Iris pigment epithelial cell (primary cell): ENCODE results near the gene ZBP1.

ENCODE experiments used
- DNase-seq: peaks from one replicate; pipeline ENCODE4 v3.0.0-alpha.2; 2011; ENCODE audit warnings: low read depth

ZBP1 gene

GRCh38 chr20:57618091-57618763, 2.0 kb downstream of the ZBP1 start:
- no peak for DNase-seq

- no peak for DNase-seq
Observed at GRCh38 chr20:57617079-57617795, 3.0 kb downstream of the ZBP1 start.

- no peak for DNase-seq
Observed at GRCh38 chr20:57616143-57616951, 3.9 kb downstream of the ZBP1 start.

- no peak for DNase-seq
Observed at GRCh38 chr20:57615445-57615811, 4.8 kb downstream of the ZBP1 start.

GRCh38 chr20:57614490-57615444, 5.5 kb downstream of the ZBP1 start:
- no peak for DNase-seq

- no peak for DNase-seq
Observed at GRCh38 chr20:57613481-57613921, 6.7 kb downstream of the ZBP1 start.

- no peak for DNase-seq
Observed at GRCh38 chr20:57612916-57613315, 7.3 kb downstream of the ZBP1 start.

- no peak for DNase-seq
Observed at GRCh38 chr20:57612436-57612835, 7.8 kb downstream of the ZBP1 start.

GRCh38 chr20:57611586-57612311, 8.5 kb downstream of the ZBP1 start:
- DNase-seq, result no peak

GRCh38 chr20:57610261-57610952, 9.8 kb downstream of the ZBP1 start:
- DNase-seq, result no peak

GRCh38 chr20:57609842-57610167, 10.4 kb downstream of the ZBP1 start:
- DNase-seq, result no peak

GRCh38 chr20:57609086-57609841, 11.0 kb downstream of the ZBP1 start:
- DNase-seq, result no peak

- no peak for DNase-seq
Observed at GRCh38 chr20:57608516-57608915, 11.7 kb downstream of the ZBP1 start.

GRCh38 chr20:57605878-57606277, 14.3 kb downstream of the ZBP1 start:
- DNase-seq, result no peak

- no peak for DNase-seq
Observed at GRCh38 chr20:57605045-57605444, 15.2 kb downstream of the ZBP1 start.

GRCh38 chr20:57603120-57603519, 17.1 kb downstream of the ZBP1 start:
- DNase-seq, result no peak

- DNase-seq, result no peak
Observed at GRCh38 chr20:57601737-57602136, 18.5 kb downstream of the ZBP1 start.

GRCh38 chr20:57601211-57601570, 19.0 kb downstream of the ZBP1 start:
- no peak for DNase-seq

GRCh38 chr20:57600320-57601210, 19.7 kb downstream of the ZBP1 start:
- DNase-seq, result peak; percentile 5
